Lung (tissue), 12 donors: ENCODE data around the gene ZNF385C. TPM values are rescaled to one million over a fixed set of nuclear protein-coding genes. Genes with fewer than 3 reads are reported as not detected.

Experiments
- ATAC-seq: fragments of 200-7000 bp; cut with Tn5 transposase; one replicate; pipeline ENCODE4 v1.9.1; 2020; ENCODE audit warnings: moderate number of reproducible peaks; ENCODE audit not compliant: insufficient read depth, low FRiP score
- DNase-seq, 3 donors: peaks; one replicate each; pipeline ENCODE4 v3.0.0-alpha.2; 2013 to 2017
- H3K27ac ChIP-seq, 2 donors: one replicate each; pipeline ENCODE4 v1.5.1; 2013; ENCODE audit warnings: mild to moderate bottlenecking in 2 of 2, moderate library complexity in 2 of 2, control low read depth in 1 of 2, inconsistent platforms in 1 of 2, low read depth in 1 of 2, low read length in 1 of 2
- H3K27me3 ChIP-seq, 3 donors: one replicate each; pipeline ENCODE4 v1.5.1; 2013; ENCODE audit warnings: low read length in 2 of 3; ENCODE audit not compliant: control insufficient read depth in 3 of 3, insufficient read depth in 3 of 3
- H3K36me3 ChIP-seq, 4 donors: one replicate each; pipeline ENCODE4 v1.5.1; 2013; ENCODE audit warnings: low read length in 4 of 4, mild to moderate bottlenecking in 1 of 4, moderate library complexity in 1 of 4; ENCODE audit not compliant: control insufficient read depth in 4 of 4, insufficient read depth in 4 of 4
- H3K4me1 ChIP-seq, 5 donors: one replicate each; pipeline ENCODE4 v1.5.1; 2013; ENCODE audit warnings: low read length in 5 of 5, mild to moderate bottlenecking in 2 of 5, moderate library complexity in 1 of 5; ENCODE audit not compliant: control insufficient read depth in 5 of 5, insufficient read depth in 5 of 5
- H3K4me3 ChIP-seq: one replicate; pipeline ENCODE4 v1.5.1; 2013; ENCODE audit warnings: mild to moderate bottlenecking, control low read depth, moderate library complexity
- H3K9ac ChIP-seq, 2 donors: one replicate each; pipeline ENCODE4 v1.5.1; 2013; ENCODE audit warnings: low read length in 2 of 2, control low read depth in 1 of 2; ENCODE audit not compliant: insufficient read depth in 1 of 2
- H3K9me3 ChIP-seq, 4 donors: one replicate each; pipeline ENCODE4 v1.5.1; 2013; ENCODE audit warnings: low read length in 3 of 4, mild to moderate bottlenecking in 1 of 4, moderate library complexity in 1 of 4; ENCODE audit not compliant: control insufficient read depth in 4 of 4, insufficient read depth in 3 of 4
- CTCF ChIP-seq: IDR thresholded peaks from 2 replicates; pipeline ENCODE4 v1.5.1; 2012; ENCODE audit warnings: mild to moderate bottlenecking; ENCODE audit errors: control extremely low read depth, extremely low read depth
- WGBS, 2 donors: extraction: QIAGEN DNeasy Blood & Tissue Kit; methylation state at CpG; one replicate each; pipeline ENCODE4 v1.1.7; 2013; 5-methylcytosine and 5-hydroxymethylcytosine counted together
- polyA plus RNA-seq, 2 donors: library from polyadenylated mRNA; stranded (reverse); fragments of 200-250 nt; gene quantifications; one replicate each; pipeline ENCODE4 v1.2.1, GENCODE V29; 2013
- total RNA-seq, 2 donors: library from RNA; depleted of rRNA in 1 of 2; stranded (reverse); fragments of >200 nt in 1 of 2; gene quantifications; one replicate each; pipeline ENCODE4 v1.2.1, GENCODE V29; 2014 to 2021
- donor health status: control.
- donor health status: control.
- donor health status: Bipolar disorder and iron deficiency.
- donor health status: healthy.
- donor health status: DM: yes; HTN: yes; CAD: no.

Gene ZNF385C
- total and polyA plus RNA-seq, 4 donors = 0.14 to 0.57 (median 0.37) TPM

- H3K36me3 ChIP-seq = peaks cover 11 to 32% (median 29%) of the 10 kb centered on the region in 4 donors
- H3K4me3 ChIP-seq = no peak overlapping the region
- no peak overlapping the region for H3K9ac ChIP-seq
- 86 to 92% methylated on average over 3 of the region's 3 CpGs for whole genome bisulfite sequencing, 2 donors
- H3K27me3 ChIP-seq = no peaks in the 10 kb centered on the region
- no peak overlapping the region for H3K27ac ChIP-seq
- H3K4me1 ChIP-seq = peaks cover 0 to 5% (median 0%) of the 10 kb centered on the region in 5 donors
- no peak for TF ChIP-seq CTCF
- no peaks in the 10 kb centered on the region for H3K9me3 ChIP-seq
- DNase-seq = no peak
- no peak for ATAC-seq
These were observed 95.4 kb downstream of the ZNF385C start for GRCh38 chr17:42002792-42003301.

- TF ChIP-seq CTCF = no peak
- DNase-seq (no peak), ATAC-seq (no peak)
- H3K9me3 ChIP-seq = no peaks in the 10 kb centered on the region
- H3K27ac ChIP-seq = no peak overlapping the region
- H3K9ac ChIP-seq = peak overlapping the region in 1 of 2 donors; percentile 34
- 80 to 89% methylated on average over 7 of the region's 7 CpGs for WGBS, 2 donors
- H3K36me3 ChIP-seq = peaks cover 17 to 37% (median 32%) of the 10 kb centered on the region in 4 donors
- H3K4me3 ChIP-seq = no peak overlapping the region
- H3K4me1 ChIP-seq = peaks cover 0 to 5% (median 0%) of the 10 kb centered on the region in 5 donors
- no peaks in the 10 kb centered on the region for H3K27me3 ChIP-seq
These were observed 96.0 kb downstream of the ZNF385C start for GRCh38 chr17:42002175-42002791.

- H3K36me3 ChIP-seq = peaks cover 21 to 41% (median 38%) of the 10 kb centered on the region in 4 donors
- H3K9ac ChIP-seq = no peak overlapping the region
- H3K4me3 ChIP-seq = no peak overlapping the region
- no peak overlapping the region for H3K27ac ChIP-seq
- DNase-seq (no peak), ATAC-seq (no peak)
- WGBS, 2 donors = 97% methylated on average over 2 of the region's 2 CpGs
- peaks cover 0 to 5% (median 0%) of the 10 kb centered on the region in 5 donors for H3K4me1 ChIP-seq
- no peaks in the 10 kb centered on the region for H3K27me3 ChIP-seq
- H3K9me3 ChIP-seq = no peaks in the 10 kb centered on the region
- no peak for TF ChIP-seq CTCF
These were observed 96.5 kb downstream of the ZNF385C start for GRCh38 chr17:42001729-42002128.
